ENCODE data around the gene SLC8B1.

Gene SLC8B1

GRCh38 chr12:113267621-113268020, 67.3 kb downstream of the SLC8B1 start:
- no peak for DNase-seq

- DNase-seq = no peak
Observed at GRCh38 chr12:113266106-113266895, 68.6 kb downstream of the SLC8B1 start.

GRCh38 chr12:113263431-113263963, 71.4 kb downstream of the SLC8B1 start:
- no peak for DNase-seq

GRCh38 chr12:113262710-113263109, 72.2 kb downstream of the SLC8B1 start:
- no peak for DNase-seq

- no peak for DNase-seq
Observed at GRCh38 chr12:113261847-113262470, 73.0 kb downstream of the SLC8B1 start.

GRCh38 chr12:113260636-113261300, 74.1 kb downstream of the SLC8B1 start:
- DNase-seq = no peak

GRCh38 chr12:113260127-113260526, 74.8 kb downstream of the SLC8B1 start:
- DNase-seq = no peak

- no peak for DNase-seq
Observed at GRCh38 chr12:113257564-113257963, 77.3 kb downstream of the SLC8B1 start.

- DNase-seq = no peak
Observed at GRCh38 chr12:113254298-113254697, 80.6 kb downstream of the SLC8B1 start.

- no peak for DNase-seq
Observed at GRCh38 chr12:113253532-113254285, 81.2 kb downstream of the SLC8B1 start.

GRCh38 chr12:113252494-113252893, 82.4 kb downstream of the SLC8B1 start:
- DNase-seq = no peak

- DNase-seq = no peak
Observed at GRCh38 chr12:113251404-113252070, 83.4 kb downstream of the SLC8B1 start.

GRCh38 chr12:113250045-113250444, 84.9 kb downstream of the SLC8B1 start:
- no peak for DNase-seq

GRCh38 chr12:113249546-113249945, 85.4 kb downstream of the SLC8B1 start:
- no peak for DNase-seq

GRCh38 chr12:113248842-113249435, 86.0 kb downstream of the SLC8B1 start:
- DNase-seq = no peak
